Measurements from ENCODE around the gene SLC35F3.
A peak's percentile ranks its signal among the peaks of the same experiment; 100 is the strongest.

The SLC35F3 gene

DNA sequence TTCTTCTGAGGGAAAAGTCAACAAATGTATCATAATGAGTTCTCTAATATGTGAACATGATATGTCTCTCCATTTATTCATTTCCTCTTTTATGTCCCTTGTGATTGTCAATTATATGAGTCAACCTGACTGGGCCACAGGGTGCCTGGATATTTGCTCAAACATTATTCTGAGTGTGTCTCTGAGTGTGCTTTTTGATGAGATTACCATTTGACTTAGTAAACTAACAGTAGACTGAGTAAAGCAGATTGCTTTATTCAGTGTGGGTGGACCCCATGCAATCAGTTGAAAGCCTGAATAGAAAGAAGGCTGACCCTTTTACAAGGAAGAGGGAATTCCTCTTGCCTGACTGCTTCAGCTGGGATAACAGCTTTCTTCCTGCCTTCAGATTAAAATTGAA lies 142.6 kb downstream of the SLC35F3 start:
- no peak for DNase-seq

DNA sequence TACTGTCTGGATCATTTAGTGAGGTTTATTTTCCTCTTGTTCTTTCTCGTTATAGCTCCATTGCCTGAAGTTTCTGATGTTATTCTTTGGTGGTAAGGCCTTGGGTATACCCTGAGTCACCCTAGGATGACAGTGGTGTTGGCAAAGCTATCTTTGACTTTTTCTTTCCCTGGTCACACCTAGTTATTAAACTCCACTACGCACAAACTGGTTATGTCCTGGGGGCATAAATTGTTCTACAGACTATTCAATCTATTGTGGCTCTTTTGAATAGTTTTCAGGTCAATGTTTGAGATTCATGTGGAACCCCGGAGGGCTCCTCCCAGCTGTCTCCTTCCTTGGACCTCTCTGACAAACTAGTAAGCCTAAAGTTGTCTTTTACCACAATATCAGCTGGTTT lies 157.7 kb downstream of the SLC35F3 start:
- DNase-seq: no peak

DNA sequence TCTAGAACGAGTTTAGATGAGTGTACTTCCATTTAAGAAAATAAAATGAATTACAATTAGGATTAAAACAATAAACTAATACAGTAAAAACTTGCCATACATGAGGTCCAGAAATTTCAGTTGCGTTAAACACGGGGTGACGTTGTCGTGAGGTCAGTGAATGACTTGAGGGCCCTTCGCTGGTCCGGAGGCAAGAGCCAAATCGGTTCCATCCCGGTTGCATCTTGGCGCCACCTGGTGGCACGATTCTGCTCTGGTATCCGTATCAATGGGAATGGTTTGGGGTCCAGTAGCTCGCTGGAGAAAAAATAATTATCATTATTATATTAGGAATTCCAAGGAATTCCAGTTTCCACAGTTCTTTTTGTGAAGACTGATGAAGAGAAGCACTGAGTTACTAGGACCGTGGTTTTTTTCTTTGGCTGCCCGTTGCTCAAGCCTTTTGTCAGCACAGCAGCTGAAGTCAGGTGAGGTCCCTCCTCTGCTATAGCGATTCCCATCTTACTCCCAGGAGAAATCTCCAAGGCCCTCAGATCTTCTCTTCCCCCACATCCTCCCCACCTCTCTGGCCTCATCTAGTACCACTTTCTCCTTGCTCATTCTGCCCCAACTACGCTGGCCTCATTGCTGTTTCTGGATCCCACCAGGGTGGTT lies 161.4 kb downstream of the SLC35F3 start:
- DNase-seq: peak; percentile 45 to 56

DNA sequence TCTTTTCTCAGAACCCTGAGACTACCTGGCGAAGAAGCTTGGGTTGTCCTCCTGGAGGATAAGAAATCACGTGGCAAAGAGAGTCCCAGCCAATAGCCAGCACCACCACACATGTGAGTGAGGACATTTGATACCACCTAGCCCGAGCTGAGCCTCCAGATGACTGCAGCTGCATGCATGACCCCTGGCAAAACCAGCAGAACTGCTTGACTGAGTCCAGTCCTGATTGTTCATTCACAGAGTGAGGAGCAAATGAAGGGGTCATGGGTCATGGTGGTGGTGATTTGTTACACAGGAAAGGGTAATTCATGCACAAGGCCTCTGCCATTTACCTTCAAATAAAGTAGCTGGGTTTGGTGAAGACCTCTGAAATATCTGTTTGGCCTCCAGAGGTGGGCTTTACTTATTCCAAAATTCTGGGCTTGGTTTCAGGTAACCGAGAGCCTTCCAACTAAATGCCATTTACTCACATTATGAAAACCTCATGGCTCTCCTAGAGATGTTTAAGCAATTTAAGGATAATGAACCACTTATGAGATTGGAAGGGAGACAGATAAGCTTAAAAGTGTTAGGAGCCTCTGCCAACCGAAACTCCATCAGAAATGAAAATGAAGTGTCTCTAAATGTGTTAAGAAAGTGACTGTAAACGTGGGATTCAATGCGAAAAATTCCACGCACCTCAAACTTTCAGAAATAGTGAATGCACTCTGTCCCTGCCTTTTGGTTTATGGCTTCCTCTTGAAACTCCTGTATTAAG lies 163.3 kb downstream of the SLC35F3 start:
- no peak for DNase-seq

DNA sequence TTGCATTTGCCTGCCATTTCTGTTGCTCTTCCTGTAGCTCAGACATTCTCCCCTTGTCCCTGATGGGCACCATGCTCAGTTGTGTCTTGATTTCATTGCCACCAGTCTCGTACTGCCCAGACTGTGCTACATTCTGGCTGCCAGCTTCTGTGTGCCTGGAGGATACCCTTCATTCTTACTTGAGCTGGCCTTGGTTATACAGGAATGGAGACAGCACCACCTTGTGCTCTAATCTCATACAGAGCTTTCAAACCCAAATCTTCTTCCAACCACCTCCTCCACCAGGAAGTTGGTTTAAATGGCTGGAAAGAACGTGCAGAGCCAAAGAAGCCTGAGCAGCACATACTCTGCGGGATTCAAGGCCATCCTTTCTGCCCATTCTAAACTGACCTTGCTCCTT lies 165.3 kb downstream of the SLC35F3 start:
- DNase-seq: no peak

DNA sequence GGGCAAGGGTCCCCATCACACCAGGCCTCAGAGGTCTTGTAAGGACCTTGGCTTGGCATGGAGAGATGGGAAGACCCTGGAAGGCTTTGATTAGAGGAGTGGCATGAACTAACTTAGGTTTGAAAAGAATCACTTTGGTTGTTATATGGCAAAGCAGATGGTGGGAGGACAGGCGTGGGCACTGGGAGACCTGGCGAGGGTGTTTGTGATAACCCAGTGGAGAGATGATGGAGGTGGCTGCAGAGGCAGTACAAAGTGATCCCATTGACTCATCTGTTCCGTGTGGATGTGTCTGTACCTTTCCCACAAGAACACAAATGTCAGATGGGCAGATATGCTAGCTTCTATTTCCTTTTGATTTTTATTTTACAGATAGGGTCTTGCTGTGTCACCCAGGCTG lies 168.3 kb downstream of the SLC35F3 start:
- DNase-seq: no peak

DNA sequence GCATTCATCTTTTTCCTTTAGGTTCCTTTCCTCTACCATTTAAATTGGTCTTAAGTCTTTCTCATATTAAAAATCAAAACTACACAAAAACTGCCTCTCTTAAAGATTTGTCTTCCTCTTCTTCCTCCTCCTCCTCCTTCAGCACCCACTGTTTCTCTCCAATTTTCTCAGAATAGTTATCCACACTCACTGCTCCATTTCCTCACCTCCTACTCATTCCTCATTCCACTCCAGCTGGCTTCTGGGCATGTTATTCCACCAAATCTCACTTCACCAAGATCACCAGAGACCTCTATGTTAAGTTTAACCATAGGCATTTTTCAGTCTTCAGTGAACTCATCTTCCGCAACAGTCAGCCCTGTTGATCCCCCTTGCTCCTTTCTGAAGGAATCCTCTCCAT lies 173.7 kb downstream of the SLC35F3 start:
- DNase-seq: no peak

DNA sequence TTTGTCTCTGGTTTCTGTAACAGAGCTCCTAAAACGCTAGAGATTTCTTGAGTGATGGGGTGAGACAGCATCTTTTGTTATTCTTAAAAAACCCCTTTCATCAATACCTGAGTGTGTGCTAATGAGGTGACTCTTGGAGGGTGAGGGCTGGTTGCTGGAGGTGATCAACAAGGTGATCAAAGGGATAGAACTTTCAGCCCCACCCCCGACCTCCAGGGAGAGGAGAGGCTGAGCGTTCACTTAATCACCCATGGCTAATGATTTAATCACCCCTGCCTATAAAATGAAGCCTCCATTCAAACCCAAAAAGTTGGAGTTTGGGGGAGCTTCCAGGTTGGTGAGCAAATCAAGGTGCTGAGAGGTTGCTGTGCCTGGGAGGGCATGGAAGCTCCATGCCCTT lies 175.4 kb downstream of the SLC35F3 start:
- no peak for DNase-seq

DNA sequence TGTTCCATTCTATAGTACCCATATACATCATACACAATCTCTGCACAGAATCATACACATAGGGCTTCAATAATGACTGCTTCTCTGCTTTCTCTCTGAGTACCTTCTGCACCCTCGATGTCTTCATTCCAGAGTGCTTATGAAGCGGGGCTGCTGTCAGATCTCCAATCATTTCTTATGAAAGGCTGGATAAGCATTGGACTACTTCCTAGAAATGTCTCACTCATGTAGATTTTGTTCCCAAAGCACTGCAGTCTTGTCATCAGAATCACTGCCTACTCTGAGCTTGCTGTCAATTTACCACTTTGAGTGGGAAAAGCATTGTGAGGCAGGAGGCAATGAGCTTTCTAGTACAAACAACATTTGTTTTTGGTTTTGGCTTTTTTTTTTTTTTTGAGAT lies 179.0 kb downstream of the SLC35F3 start:
- DNase-seq: no peak

DNA sequence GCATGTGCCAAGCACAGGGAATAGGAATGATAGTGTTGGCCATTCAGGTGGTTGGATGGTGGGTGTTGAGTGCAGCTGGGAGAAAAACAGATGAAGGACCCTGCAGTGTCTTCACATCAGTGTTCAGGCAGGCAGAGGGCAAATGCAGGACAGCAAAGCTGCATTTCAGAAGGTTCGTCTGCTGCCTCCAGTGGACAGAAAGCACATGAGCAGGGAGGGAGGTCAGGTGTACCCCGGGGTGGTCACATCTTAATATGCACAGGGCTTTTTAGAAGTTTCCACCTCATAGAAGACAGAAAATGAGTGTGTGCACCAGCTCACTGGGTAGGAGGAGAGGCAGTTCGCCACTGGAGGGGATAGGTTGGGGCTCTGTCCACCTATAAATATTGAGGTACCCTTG lies 184.9 kb downstream of the SLC35F3 start:
- DNase-seq: no peak

DNA sequence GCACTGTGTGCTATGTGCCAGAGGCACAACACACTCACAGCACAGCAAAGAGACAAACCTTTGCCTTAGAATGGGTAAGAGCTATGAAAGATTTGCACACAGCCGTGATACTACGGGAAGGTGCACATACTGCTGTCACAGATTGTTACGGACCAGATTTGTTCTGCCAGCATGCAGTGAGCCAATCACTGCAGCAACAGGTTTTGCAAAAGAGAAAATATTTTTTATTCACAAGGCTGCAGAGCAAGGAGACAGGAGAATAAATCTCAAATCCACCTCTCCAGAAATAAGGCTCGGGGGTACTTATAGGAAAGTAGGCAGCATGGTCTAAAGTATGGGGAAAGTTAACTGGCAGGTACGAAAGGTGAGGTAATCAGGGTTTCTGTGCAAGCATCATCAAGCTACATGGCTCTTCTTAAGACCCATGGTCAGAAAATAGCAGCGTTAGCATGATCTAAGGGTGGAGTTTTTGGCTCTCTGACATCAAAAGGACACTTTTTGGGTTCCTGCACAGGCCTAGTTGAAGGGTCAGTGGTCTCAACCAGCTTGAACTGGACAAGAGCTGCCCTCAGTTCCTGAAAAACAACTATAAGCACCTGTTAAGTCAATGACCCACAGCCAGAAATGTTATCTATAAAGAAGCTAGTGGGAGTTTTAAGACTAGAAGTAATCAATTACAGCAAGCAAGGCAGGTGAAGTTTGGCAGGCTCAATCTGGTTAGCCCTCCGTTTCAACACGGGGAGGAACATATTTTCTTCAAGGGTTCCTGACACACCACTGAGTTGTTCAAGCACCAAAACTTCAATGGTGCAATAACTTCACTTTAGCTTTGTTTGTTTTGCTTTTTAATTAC lies 186.0 kb downstream of the SLC35F3 start:
- no peak for DNase-seq

DNA sequence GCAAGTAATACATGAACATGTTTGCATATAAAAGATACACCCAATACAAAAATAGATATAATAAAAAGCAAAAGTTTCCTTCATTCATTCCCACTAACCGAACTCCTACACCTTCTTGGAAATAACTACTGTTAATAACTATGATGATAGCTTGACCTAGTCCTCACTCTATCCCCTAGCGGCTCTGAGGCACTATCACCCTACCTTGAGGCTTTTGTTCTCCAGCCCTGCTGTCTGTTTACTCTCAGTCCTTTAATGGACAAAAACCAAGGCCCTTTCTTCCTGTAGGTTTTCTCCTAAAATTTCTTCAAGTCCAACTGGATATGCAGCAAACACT lies 186.6 kb downstream of the SLC35F3 start:
- no peak for DNase-seq

DNA sequence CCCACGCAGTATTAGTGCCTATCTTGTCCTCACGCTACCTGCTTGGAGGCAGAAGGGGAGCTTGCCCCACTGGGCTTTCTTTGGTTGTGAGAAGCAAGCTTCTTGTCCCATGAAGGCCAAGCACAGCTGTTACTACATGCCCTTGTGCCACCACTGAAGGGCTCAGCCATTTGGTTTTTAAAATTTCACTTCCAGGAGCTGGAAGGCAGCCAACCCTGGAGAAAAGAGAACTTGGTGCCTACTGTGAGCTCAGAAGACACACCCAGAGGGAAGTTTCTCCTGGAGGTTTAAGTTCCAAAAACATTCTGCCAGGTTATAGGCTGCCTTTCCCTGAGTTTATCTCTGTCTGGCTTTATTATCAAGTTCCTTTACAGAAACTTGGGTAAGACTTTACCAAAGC lies 187.4 kb downstream of the SLC35F3 start:
- no peak for DNase-seq

DNA sequence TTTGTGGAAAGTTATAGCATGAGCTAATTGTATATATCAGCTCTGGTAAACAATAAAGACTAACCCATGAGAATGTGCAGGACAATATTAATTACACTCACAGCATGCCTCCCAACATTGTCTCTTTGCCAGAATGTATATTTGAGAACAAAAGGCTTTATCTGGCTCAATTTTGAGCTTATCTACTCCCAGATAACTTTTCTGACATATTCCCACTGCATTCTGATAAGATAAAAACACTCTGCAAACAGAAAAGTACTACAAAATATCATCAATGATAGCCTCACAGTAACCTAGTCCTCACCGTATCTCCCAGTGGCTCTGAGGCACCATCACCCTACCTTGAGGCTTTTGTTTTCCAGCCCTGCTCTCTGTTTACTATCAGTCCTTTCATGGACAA lies 188.6 kb downstream of the SLC35F3 start:
- DNase-seq: no peak

DNA sequence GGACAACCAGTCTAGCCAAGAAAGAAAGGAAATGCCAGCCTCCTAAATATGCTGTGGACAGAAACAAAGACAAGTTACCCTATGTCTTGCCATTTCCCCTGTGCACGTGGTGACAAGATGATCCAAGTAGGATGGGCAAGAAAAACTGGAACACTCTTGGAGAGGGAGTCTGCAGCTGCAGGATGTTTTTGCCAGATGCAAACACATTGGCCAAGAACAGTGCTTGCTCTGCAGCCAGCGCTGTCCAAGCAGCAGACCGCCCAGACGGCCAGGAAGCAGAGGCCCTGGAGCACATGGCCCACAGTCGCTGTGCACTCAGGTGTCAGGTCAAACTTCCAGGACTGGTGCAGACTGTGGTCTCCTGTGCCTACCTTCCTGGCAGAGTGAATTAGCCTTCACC lies 189.3 kb downstream of the SLC35F3 start:
- no peak for DNase-seq

DNA sequence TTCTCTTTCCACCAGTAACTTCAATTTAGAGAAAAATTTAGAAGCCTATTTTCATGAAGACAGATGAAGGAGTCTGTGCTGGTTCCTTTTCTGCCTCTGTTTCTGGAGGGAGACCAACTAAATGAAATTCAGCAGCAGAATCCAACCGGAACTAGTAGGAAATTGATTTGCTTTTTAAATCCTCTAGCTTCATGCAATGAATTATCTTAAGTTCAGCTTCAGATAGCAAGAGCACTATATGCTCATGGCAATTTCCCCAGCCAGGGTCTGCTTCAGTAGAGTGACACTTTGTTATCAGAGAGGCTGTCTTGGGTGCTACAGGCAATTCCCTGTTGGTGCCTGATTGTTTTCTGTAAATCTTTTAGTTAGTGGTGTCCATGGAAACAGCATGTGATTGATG lies 189.7 kb downstream of the SLC35F3 start:
- no peak for DNase-seq

DNA sequence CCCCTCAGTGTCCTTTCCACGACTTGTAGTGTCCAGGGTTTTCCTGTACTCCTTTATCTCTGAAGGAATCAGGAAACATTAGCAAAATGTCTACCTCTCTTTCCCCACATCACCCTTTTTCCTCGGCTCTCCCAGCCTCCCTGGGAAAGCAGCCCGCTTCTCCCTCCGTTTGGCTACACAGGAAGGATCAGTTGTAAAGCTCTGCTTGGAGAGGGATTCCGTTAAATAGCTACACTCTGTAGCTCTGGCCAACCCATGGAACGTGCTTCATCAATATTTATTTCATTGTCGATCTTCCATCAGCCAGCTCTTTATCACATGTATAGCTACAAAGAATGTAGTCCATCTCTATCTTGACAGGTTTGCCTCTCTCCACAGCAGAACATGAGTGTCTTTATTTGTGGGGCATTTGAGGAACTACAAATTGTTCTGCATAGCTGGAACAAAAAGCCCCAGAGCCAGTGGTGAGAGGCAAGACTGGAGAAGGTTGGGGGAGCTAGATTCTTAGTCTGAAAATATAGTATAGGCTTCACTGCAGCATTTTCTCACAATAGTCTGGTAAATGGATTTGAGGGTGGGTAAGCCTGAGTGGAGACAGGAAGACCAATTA lies 191.8 kb downstream of the SLC35F3 start:
- no peak for DNase-seq

DNA sequence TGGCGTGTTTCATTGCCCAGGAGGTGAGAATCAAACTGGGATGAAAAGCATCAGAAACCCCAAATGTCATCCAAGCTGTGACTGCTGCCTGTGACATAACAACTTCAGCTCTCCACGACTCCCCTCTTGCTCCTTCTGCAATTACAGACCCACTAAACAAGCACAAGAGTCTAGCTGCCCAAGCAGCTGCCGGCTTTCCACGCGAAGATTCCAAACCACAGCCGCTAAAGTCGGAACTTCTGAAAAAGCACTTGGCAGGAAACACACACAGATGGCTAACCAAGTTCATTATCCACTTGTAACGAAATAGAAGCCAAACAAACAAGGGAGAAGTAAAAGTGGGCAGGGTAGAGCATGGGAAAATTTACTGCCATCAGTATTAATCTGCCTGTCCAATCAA lies 198.1 kb downstream of the SLC35F3 start:
- DNase-seq: no peak

DNA sequence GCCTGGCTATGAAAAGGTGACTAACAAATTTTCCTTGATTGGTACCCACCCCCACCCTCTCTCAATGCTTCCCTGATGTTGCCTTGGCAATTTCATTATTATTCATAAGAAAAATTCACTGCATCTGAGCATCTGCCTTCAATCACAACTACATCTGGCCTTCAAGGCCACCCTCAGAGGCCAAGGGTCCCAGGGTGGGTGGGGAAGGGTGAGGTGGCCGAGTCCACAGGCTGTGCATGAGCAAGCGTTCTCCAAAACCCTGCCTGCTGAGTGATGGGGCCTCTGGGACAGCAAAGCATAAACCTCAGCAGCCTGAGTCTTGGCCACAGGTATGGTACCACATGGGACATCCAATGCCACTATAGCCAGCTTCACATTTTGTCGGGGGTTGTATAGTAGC lies 198.7 kb downstream of the SLC35F3 start:
- no peak for DNase-seq

DNA sequence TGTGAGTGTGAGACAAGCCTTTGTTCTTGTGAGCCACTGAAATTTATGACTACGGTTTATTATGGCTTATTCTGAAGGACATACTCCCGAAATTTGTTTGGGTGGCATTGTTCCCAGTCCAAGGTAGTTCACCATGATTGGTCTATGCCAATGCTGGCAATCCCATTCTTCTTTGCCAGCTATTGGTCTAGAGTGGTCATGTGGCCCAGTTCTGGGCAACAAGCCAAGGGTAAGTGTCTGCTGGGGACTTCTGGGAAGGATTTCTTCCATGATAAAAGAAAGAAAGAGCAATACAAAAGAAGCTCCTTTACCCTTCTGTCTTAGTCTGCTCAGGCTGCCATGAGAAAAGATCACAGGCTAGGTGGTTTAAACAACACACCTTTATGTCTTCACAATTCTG lies 201.6 kb downstream of the SLC35F3 start:
- no peak for DNase-seq

DNA sequence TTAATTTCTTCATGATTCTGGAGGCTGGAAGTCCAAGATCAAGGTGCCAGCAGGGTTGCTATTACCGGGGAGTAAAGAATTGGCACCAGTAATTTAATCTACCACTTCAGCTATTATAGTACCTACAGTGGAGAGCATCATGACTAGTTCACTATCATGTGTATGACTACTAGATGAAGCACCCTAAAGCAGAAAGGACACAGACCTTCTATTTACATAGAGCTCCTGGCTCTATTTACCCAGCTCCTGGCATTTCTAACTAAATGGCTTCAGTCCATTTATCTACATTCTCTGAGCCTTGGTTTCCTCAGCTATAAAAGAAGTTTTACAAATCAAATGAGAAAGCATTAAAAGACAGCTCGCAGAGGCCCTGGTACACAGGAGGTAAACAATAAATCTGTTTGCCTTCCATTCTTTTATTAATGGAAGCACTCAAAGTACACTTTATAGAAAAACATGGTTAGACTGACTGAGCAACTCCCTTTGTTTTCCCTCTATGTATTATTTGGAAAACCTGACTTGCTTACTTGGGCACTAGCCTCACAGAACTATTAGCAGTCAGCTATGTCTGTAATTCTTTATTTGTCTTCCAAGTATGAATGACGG lies 203.0 kb downstream of the SLC35F3 start:
- no peak for DNase-seq

DNA sequence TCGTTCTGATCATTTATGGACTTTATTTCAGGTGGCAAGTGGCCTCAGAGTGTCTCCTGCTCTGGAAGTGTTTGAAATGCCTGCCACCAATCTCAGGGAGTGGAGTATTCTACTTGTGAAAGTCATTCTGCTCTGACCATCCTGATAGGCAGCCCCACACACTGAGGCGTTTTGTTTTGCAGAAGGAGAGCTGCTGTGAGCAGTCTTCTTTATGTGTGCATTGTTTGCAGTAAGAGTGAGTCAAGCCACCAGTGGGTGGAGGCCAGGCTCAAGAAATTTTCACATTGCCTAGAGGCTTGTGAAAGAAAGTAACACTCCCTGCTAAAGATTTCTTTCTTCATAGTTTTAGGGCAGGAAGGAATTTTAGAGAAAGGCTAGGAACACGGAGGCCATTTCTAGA lies 204.4 kb downstream of the SLC35F3 start:
- DNase-seq: no peak

DNA sequence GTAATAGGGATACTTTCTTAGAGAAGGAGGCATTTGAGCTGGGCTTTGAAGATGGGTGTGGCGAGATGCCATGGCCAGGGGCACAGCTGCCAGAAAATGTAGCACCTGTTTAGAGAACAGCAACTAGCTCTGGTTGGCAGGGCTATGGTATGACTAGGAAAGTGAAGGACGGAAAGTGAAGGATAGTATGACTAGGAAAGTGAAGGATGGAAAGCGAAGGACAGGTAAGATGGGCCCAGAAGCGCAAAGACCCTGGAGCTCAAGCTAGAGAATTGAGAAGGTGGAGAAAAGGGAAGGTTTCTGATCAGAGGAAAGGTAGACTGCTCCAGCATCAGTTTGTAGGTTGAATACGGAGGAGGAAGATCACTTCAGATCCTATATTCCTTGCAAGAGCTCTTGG lies 205.4 kb downstream of the SLC35F3 start:
- DNase-seq: no peak

All from CD4-positive, alpha-beta T cell treated with Interferon alpha-2 for 1 hour (primary cell).